Measurements from ENCODE around the gene PI4KA.

DNA sequence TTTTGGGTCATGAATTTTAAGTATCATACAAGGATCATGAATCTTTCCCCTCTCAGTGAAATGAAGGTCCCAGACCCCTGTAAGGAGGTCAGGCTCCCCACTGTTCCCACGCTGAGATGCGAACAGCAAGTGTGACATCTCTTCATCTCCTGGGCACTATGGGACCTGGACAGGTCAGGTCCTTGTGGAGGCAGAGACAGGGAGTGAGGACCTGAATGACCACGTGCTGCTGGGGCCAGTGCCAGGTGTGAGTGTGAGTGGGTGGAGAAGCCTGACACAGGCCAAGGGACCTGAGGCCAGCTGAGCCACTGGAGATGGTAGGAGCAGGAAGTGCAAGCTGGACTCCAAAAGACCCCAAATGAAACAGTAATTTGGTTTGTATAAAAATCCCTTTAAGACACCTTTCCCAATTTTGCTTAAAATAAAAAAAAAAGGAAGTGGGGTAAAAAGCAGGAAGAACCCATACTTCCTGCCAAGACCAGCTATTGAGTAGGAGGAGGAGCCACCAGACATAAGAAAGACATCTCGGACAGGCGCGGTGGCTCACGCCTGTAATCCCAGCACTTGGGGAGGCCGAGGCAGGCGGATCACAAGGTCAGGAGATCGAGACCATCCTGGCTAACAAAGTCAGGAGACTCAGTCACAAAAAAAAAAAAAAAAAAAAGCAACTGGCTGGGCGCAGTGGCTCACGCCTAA, 120.1 kb downstream of the PI4KA start:
- TF ChIP-seq GABPA (IDR thresholded peaks at IDR 0.05; ENCODE audit: low read depth) (no peak), RFX5 (IDR thresholded peaks at IDR 0.05; ENCODE audit: low read length) (no peak), CHD2 (IDR thresholded peaks at IDR 0.05; ENCODE audit: low read length, partially characterized antibody) (no peak), SIN3A (IDR thresholded peaks at IDR 0.05; ENCODE audit: borderline replicate concordance, low read depth, low read length) (no peak)
- TF ChIP-seq, protein P1, sequence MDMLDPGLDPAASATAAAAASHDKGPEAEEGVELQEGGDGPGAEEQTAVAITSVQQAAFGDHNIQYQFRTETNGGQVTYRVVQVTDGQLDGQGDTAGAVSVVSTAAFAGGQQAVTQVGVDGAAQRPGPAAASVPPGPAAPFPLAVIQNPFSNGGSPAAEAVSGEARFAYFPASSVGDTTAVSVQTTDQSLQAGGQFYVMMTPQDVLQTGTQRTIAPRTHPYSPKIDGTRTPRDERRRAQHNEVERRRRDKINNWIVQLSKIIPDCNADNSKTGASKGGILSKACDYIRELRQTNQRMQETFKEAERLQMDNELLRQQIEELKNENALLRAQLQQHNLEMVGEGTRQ (IDR thresholded peaks at IDR 0.05; ENCODE audit: borderline replicate concordance, low read depth, low read length), result no peak
- TF ChIP-seq, protein P2, sequence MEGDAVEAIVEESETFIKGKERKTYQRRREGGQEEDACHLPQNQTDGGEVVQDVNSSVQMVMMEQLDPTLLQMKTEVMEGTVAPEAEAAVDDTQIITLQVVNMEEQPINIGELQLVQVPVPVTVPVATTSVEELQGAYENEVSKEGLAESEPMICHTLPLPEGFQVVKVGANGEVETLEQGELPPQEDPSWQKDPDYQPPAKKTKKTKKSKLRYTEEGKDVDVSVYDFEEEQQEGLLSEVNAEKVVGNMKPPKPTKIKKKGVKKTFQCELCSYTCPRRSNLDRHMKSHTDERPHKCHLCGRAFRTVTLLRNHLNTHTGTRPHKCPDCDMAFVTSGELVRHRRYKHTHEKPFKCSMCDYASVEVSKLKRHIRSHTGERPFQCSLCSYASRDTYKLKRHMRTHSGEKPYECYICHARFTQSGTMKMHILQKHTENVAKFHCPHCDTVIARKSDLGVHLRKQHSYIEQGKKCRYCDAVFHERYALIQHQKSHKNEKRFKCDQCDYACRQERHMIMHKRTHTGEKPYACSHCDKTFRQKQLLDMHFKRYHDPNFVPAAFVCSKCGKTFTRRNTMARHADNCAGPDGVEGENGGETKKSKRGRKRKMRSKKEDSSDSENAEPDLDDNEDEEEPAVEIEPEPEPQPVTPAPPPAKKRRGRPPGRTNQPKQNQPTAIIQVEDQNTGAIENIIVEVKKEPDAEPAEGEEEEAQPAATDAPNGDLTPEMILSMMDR (IDR thresholded peaks at IDR 0.05), result no peak
- TF ChIP-seq, protein P3, sequence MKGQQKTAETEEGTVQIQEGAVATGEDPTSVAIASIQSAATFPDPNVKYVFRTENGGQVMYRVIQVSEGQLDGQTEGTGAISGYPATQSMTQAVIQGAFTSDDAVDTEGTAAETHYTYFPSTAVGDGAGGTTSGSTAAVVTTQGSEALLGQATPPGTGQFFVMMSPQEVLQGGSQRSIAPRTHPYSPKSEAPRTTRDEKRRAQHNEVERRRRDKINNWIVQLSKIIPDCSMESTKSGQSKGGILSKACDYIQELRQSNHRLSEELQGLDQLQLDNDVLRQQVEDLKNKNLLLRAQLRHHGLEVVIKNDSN (IDR thresholded peaks at IDR 0.05; ENCODE audit: borderline replicate concordance, low read depth), result no peak

All from SK-N-SH (cell line).